Omental fat pad (tissue), 4 donors: ENCODE results near the gene PGAP3. TPM values are rescaled to one million over a fixed set of nuclear protein-coding genes. Genes with fewer than 3 reads are reported as not detected.

Experiments
- ATAC-seq: fragments of 150-250 bp; one replicate; pipeline ENCODE4 v1.9.1; 2016; ENCODE audit warnings: mild to moderate bottlenecking, moderate library complexity; ENCODE audit not compliant: low FRiP score
- DNase-seq: peaks from one replicate; pipeline ENCODE4 v3.0.0-alpha.2; 2019; ENCODE audit warnings: low spot score
- total RNA-seq, 4 donors: library from RNA; depleted of rRNA; stranded (reverse); fragments of >200 nt; gene quantifications; one replicate each; pipeline ENCODE4 v1.1.0, GENCODE V29; 2016
- TF ChIP-seq, protein P1 (sequence below), 3 donors: fragments of 450-650 bp; IDR thresholded peaks; one replicate each; pipeline ENCODE4 v1.5.1; 2016 to 2017; ENCODE audit warnings: antibody characterized with exemption in 3 of 3, mild to moderate bottlenecking in 3 of 3, moderate library complexity in 2 of 3

The PGAP3 gene
- total RNA-seq, 4 donors from 2014 or later, result 8.2 to 12.8 (median 11.0) TPM

DNA sequence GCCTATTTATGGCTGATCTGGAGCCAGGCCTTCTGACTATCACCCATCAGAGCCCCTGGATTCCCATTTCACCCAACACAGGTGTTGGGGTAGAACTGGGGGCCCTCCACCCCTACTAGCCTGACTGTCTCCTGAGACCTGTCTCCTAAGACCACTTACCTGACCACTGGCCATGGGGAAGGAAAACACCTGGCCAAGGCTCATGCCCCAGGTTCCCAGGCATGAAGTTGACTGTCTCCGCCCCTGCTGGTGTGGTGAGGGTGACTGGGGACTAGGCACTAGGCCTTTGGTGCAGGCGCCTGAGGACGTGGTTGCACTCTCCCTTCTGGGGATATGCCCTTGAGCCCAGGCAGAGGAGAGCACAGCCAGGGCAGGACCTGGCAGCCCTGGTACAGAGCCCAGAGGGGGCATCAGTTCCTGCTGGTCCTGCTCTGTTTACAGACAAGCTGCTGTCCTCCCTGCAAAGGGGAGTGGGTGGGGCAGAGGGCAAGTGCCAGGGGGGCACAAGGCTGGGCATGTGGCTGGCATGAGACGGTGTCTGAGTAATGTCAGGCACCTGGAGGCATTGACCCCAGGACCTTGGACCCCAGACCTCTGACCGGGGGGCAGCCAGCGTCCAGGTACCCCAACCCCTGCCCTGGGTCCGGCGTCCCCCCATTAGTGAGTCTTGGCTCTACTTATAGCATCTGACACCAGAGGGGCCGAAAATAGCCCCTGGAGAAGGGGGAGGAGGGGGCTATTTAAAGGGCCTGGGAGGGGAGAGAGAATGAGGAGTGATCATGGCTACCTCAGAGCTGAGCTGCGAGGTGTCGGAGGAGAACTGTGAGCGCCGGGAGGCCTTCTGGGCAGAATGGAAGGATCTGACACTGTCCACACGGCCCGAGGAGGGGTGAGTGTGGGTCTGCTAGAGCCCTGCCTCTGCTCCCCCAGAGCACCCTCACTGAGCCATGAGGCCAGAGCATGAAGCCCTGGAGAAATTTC, 23.0 kb downstream of the PGAP3 start, which contains the start of gene TCAP:
Gene TCAP (plus strand): TSS at position 769 of the 981 bp plus-strand sequence. CDS start 11 bp downstream, at position 780.
- TF ChIP-seq, protein P1, sequence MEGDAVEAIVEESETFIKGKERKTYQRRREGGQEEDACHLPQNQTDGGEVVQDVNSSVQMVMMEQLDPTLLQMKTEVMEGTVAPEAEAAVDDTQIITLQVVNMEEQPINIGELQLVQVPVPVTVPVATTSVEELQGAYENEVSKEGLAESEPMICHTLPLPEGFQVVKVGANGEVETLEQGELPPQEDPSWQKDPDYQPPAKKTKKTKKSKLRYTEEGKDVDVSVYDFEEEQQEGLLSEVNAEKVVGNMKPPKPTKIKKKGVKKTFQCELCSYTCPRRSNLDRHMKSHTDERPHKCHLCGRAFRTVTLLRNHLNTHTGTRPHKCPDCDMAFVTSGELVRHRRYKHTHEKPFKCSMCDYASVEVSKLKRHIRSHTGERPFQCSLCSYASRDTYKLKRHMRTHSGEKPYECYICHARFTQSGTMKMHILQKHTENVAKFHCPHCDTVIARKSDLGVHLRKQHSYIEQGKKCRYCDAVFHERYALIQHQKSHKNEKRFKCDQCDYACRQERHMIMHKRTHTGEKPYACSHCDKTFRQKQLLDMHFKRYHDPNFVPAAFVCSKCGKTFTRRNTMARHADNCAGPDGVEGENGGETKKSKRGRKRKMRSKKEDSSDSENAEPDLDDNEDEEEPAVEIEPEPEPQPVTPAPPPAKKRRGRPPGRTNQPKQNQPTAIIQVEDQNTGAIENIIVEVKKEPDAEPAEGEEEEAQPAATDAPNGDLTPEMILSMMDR (IDR thresholded peaks at IDR 0.05), result no peak
- no peak for DNase-seq
- no peak for ATAC-seq

DNA sequence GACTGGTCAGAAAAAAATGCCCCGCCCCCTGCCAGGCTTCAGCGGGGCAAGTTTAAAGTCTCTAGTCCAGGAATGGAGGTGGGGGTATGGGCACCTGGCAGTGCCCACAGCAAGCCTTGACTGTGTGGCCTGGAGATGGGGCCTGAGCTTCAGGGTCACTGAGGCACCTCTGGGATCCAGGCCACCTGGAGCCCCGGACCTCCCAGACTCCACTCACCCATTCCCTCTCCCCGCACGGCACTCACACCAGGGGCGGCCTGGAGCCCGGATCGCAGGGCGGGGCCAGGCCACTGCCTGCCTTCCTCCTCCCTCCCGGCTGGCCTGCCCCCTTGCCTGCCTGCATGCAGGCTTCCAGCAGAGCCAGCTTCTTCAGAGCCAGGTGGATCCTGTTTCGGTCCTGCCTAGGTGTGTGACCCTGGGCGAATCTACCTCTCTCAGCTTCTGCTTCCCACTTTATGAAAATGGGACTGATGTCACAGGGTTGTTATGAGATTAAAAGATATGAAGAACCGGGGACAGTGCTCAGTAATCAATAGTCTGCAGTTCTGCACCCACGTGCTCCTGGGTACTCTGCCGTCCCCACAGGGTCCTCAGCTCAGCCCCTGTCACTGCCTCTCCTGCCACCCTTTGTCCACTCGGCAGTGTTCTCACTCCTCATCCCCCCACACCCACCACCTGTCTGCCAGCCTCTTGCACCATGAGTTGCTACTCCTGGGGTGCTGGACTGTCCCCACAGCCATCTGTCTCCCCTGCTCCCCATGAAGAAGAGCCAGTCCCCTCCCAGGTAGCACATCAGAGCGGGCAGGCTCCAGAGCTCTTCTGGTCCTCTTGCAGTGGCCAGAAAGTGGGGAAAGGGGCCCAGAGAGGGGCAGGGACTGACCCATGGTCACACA, 23.9 kb downstream of the PGAP3 start:
- TF ChIP-seq, protein P1 (IDR thresholded peaks at IDR 0.05), result no peak
- no peak for DNase-seq
- no peak for ATAC-seq

DNA sequence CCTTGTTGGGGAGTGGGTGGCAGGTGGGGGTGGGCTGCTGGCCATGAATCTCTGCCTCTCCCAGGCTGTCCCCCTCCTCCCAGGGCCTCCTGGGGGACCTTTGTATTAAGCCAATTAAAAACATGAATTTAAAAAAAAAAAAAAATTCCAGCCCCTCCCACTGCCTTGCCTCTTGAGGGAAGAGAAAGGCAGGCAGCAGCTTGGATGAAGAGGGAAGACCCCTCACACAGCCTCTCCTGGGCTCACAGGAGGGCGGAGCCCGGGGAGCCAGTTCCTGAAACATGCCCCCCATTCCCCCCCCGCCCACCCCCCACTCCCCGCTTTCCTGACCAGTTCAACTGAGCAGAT, 24.5 kb downstream of the PGAP3 start:
- TF ChIP-seq, protein P1 (IDR thresholded peaks at IDR 0.05), result no peak
- ATAC-seq (no peak), DNase-seq (no peak)

DNA sequence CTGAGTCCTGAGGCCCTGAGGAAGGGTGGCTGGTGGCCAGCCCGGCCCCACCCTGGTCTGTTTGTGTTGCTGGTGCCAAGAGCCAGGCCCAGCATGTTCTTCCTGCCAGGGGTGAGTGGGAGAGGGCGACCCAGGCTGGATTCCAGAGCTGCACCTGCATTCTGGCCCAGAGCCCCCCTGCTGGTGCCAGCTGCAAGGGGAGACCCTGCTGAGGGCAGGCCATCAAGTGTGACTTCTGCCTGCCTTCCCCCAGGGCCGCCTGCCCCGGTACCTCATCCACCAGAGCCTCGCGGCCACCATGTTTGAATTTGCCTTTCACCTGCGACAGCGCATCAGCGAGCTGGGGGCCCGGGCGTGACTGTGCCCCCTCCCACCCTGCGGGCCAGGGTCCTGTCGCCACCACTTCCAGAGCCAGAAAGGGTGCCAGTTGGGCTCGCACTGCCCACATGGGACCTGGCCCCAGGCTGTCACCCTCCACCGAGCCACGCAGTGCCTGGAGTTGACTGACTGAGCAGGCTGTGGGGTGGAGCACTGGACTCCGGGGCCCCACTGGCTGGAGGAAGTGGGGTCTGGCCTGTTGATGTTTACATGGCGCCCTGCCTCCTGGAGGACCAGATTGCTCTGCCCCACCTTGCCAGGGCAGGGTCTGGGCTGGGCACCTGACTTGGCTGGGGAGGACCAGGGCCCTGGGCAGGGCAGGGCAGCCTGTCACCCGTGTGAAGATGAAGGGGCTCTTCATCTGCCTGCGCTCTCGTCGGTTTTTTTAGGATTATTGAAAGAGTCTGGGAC, 25.1 kb downstream of the PGAP3 start:
- no peak for ATAC-seq
- TF ChIP-seq, protein P1 (IDR thresholded peaks at IDR 0.05), result no peak
- DNase-seq, result no peak

DNA sequence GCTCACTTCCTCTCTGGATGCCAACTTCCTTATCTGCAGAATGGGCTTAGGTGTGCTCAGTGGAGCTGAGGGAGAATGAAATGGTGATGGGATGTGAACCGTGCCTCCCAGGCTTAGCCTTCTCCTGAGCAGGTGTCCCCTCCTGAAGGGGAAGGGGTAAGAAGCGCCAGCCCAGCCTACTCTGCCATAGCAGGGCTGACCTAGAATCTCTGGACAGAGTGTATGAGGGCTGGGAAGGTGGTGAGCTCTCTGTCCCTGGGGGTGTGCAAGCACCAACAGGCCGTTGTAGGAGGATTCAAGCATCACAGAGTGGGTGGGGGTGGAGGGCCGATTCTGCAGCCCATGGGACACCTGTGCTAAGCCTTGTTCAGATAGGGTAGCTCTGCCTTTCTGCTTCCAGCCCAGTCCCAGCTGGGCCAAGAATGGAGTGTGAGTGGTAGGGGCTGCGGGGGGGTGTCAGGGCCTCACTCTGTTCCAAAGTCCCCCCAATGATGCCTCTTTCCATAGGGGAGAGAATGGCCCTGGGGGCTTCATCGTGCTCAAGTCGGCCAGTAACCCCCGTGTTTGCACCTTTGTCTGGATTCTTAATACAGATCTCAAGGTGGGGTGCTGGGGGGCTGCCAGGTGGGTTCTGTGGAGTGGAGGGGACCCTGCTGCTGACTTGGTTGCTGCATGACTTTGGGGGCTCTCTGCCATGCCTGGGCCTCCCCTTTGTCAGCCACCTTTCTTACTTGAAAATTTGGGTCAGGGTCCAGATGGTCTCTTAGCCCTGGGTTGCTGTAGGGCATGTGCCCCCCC, 25.9 kb downstream of the PGAP3 start:
- DNase-seq (no peak), ATAC-seq (no peak)
- TF ChIP-seq, protein P1 (IDR thresholded peaks at IDR 0.05), result no peak
